Stimulated activated CD4-positive, alpha-beta T cell treated with anti-CD3 and anti-CD28 coated beads, Interleukin-2, amount 100 ng/mL, for 4 hours (primary cell): ENCODE results near the gene WDR37.
"Not testable (repeated sequence)": the region's sequence is repeated elsewhere in the genome, so short reads cannot be mapped to it uniquely, and the experiment has no call there.

ENCODE experiments used
- DNase-seq: peaks from one replicate; pipeline ENCODE4 v3.0.0-alpha.2; 2020; ENCODE audit warnings: low read depth

WDR37 gene, protein sequence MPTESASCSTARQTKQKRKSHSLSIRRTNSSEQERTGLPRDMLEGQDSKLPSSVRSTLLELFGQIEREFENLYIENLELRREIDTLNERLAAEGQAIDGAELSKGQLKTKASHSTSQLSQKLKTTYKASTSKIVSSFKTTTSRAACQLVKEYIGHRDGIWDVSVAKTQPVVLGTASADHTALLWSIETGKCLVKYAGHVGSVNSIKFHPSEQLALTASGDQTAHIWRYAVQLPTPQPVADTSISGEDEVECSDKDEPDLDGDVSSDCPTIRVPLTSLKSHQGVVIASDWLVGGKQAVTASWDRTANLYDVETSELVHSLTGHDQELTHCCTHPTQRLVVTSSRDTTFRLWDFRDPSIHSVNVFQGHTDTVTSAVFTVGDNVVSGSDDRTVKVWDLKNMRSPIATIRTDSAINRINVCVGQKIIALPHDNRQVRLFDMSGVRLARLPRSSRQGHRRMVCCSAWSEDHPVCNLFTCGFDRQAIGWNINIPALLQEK

DNA sequence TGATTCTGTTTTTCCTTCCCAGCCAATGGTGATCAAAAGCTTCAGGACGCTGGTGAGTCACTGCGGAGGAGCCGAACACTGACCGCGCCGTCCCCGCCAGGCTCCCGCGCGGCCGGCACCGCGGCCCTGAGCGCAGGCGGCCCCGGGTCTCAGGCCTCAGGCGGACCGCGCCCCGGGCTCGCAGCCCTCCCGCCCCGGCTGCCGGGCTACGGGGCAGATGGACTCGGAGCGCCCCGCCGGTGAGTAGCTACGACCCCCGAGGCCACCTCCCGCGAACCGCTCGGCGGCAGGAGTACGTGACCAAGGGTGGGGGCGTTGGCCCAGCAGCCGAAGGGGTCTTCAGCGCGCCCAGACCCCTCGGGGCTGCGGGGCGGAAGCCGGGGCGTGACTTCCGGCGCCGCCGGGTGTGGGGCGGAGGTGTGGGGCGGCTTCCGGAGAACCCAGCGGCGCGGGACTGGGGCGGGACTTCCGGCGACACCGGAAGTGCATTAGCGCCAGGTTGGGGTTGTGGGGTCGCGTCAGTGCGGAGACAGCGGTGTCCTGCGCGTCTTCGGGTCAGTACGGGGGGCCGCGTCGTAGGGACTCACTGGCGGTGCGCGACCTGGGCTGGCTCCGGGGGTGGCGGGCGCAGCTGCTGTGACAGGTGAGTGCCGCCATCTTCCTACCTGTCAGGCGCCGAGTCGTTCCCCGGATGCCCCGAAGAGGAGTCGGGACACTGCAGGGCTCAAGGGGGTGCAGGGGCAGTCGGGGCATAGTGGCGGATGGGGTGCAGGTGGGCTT lies at the start of gene WDR37:
Gene WDR37, plus strand, starts transcription at position 60 of the 780 bp plus-strand sequence. CDS start 15,771 bp downstream, outside the sequence.
- peak; percentile 82 for DNase-seq

GRCh38 chr10:1006573-1006972 lies 49.6 kb upstream of the WDR37 start:
- DNase-seq, result no peak

DNA sequence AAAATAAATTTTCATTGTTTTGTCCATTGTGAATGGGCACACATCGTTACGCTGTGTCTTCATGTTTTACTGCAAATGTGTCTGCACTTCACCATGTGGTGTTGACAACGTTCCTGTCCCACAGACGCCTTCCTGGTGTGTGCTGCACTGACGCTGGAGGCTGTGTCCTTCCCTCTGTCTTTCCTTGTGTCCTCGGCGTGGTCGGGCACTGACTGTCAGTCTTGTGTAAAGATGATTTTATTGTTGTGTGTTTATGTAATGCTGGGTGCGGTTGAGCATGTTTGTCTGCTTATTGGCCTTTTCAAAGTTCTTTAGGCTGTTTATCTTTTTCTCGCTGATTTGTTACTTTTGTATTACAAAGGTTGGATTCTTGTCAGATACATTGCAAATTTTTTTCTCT lies 48.6 kb upstream of the WDR37 start:
- no peak for DNase-seq

- no peak for DNase-seq
Measured at GRCh38 chr10:1009071-1009494, 47.1 kb upstream of the WDR37 start.

- DNase-seq, result not testable (repeated sequence)
Measured at GRCh38 chr10:1009947-1010346, 46.2 kb upstream of the WDR37 start.

- no peak for DNase-seq
Measured at GRCh38 chr10:1010703-1011102, 45.5 kb upstream of the WDR37 start.

DNA sequence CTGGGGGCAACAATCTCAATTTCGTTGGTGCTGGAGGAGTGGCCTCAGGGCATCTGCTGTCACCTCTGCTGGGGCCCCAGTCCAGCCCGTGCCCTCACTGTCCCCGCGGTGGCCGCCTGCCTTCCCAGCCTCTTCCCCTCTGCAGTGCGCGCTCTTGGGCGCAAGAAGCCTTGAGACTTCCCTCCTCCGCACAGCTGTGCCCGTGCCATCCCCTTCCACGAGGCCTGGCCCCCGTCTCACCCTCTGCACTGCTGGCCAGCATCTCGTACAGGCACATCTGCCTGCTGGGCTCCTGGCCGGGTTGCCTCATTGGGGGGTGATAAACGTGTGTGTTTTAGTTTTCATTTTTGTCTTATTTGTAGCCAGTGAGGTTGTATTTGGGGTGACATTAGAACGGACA lies 44.5 kb upstream of the WDR37 start:
- no peak for DNase-seq

GRCh38 chr10:1015688-1016087 lies 40.5 kb upstream of the WDR37 start:
- DNase-seq, result no peak

- DNase-seq, result no peak
Measured at GRCh38 chr10:1019362-1019761, 36.8 kb upstream of the WDR37 start.

- DNase-seq, result no peak
Measured at GRCh38 chr10:1020460-1020859, 35.7 kb upstream of the WDR37 start.

GRCh38 chr10:1020958-1021357 lies 35.2 kb upstream of the WDR37 start:
- no peak for DNase-seq

- no peak for DNase-seq
Measured at GRCh38 chr10:1022413-1022812, 33.8 kb upstream of the WDR37 start.

DNA sequence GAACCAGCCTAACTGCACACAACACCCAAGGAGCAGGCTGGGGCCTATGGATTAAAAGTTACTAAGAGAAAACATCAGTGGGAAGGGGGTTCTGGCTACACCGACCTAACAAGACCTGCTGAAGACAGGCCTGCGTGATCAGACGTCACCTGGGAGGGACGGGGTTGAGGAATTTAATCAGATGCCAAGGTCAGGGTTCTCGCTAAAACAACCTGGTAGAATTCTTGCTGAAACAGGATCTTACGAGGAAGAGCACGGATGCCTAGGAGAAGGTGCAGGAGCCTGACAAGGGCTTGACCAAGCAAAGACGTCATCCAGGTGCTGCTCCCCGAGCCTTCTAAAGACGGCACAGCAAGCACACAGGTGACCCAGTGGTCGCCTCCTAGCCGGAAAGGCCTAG lies 32.1 kb upstream of the WDR37 start:
- DNase-seq, result no peak

- no peak for DNase-seq
Measured at GRCh38 chr10:1025683-1026082, 30.5 kb upstream of the WDR37 start, which contains the start of gene IDI2. Gene IDI2, minus strand, starts transcription at chr10:1025859. Its CDS starts 1,136 bp downstream, at chr10:1024723.

DNA sequence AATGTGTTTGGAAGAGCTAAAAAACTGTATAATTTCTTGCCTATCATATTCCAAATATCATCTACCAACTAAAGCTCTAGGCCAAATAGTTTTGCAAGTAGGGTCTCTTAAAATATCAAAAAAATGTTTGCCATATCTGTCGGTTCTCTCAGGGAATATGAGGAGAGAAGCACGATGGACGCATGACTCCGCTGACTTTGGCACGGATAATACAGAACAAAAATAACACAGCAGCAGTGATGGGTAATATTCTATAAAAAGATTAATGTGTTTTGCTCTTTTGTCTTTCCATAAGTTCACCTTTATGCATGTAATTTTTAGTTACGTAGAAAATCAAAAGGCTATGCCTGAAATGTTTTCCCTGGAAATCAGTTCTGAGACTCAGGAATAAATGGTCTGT lies 29.6 kb upstream of the WDR37 start:
- DNase-seq, result no peak

- DNase-seq, result no peak
Measured at GRCh38 chr10:1029838-1030237, 26.3 kb upstream of the WDR37 start.

- no peak for DNase-seq
Measured at GRCh38 chr10:1033601-1034000, 22.6 kb upstream of the WDR37 start.

DNA sequence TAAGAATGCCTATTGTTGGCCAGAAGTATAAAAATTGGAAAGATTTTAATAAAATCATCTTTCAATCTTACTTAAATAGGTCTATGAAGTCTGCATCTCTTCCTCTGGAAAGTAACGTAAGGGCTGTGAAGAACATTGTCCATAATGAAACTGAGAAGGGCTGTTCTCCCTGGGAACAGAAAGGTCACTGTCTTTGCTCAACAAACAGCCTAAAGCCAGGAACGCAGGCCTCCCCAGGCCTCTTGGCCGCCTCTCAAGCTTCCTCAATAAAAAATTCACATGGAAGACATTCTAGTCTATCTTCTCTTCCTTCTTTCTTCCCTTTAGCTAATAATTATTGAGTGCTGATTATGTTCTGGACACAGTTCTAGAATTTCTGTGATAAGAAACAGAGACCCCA lies 21.4 kb upstream of the WDR37 start:
- no peak for DNase-seq

- no peak for DNase-seq
Measured at GRCh38 chr10:1035201-1035600, 21.0 kb upstream of the WDR37 start.

GRCh38 chr10:1036341-1036791 lies 19.8 kb upstream of the WDR37 start:
- DNase-seq, result peak; percentile 19

DNA sequence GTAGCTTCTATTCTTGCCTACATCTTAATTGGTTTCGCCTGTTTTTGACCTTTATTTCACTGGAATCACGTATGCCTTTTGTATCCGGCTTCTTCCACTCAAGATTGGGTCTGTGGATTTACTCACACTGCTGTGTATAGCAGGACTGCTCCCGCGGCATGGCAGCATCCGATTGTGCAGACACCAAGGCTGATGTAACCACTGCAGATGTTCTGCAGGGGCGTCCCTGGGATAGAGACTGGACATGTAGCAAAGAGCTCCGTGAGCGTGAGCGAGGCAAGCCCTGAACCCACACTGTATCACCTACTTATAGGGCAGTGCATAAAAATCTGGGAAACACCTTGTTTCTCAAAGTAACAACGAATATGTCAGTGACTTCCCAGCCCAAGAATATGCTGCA lies 19.1 kb upstream of the WDR37 start:
- no peak for DNase-seq

DNA sequence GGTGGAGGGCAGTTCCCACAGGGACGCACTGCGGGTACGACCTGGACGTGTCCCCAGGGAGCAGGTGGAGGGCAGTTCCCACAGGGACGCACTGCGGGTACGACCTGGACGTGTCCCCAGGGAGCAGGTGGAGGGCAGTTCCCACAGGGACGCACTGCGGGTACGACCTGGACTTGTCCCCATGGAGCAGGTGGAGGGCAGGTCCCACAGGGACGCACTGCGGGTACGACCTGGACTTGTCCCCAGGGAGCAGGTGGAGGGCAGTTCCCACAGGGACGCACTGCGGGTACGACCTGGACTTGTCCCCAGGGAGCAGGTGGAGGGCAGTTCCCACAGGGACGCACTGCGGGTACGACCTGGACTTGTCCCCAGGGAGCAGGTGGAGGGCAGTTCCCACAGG lies 17.4 kb upstream of the WDR37 start:
- DNase-seq, result not testable (repeated sequence)

- DNase-seq, result no peak
Measured at GRCh38 chr10:1040133-1040532, 16.1 kb upstream of the WDR37 start.
